SK-N-SH treated with all-trans-retinoic acid at 6 μM for 48 hours (cell line): ENCODE data around the gene PGAP1.
A peak's percentile ranks its signal among the peaks of the same experiment; 100 is the strongest.

Experiments
- ARNTL ChIP-seq: fragments of 450-650 bp; formaldehyde crosslinking; IDR thresholded peaks from 2 replicates; pipeline ENCODE4 v1.5.0; 2020; ENCODE audit warnings: low read depth, mild to moderate bottlenecking, moderate library complexity, borderline replicate concordance
- CSRNP3 ChIP-seq: fragments of 250-450 bp; sonication (Bioruptor Pico); IDR thresholded peaks from 2 replicates; pipeline ENCODE4 v1.5.1; 2021; ENCODE audit warnings: mild to moderate bottlenecking, moderate library complexity
- OSR1 ChIP-seq: fragments of 250-450 bp; sonication (Bioruptor Pico); IDR thresholded peaks from 2 replicates; pipeline ENCODE4 v1.8.0; 2022; ENCODE audit warnings: moderate library complexity, mild to moderate bottlenecking, inconsistent platforms
- PATZ1 ChIP-seq: fragments of 250-450 bp; sonication (Bioruptor Pico); IDR thresholded peaks from 2 replicates; pipeline ENCODE4 v1.8.0; 2020; ENCODE audit warnings: mild to moderate bottlenecking, moderate library complexity, borderline replicate concordance
- POU6F1 ChIP-seq: fragments of 250-450 bp; sonication (Bioruptor Pico); IDR thresholded peaks from 2 replicates; pipeline ENCODE4 v1.8.0; 2021; ENCODE audit warnings: low read depth, mild to moderate bottlenecking, moderate library complexity, borderline replicate concordance
- RARB ChIP-seq: fragments of 250-450 bp; sonication (Bioruptor Pico); IDR thresholded peaks from 2 replicates; pipeline ENCODE4 v1.8.0; 2021; ENCODE audit warnings: mild to moderate bottlenecking, moderate library complexity
- SNAI2 ChIP-seq: fragments of 250-450 bp; sonication (Bioruptor Pico); IDR thresholded peaks from 2 replicates; pipeline ENCODE4 v1.5.0; 2020; ENCODE audit warnings: mild to moderate bottlenecking, moderate library complexity
- TCF4 ChIP-seq: fragments of 250-450 bp; sonication (Bioruptor Pico); IDR thresholded peaks from 2 replicates; pipeline ENCODE4 v1.8.0; 2021; ENCODE audit warnings: mild to moderate bottlenecking, moderate library complexity, borderline replicate concordance
- TOX ChIP-seq: fragments of 250-450 bp; sonication (Bioruptor Pico); IDR thresholded peaks from 2 replicates; pipeline ENCODE4 v1.8.0; 2021; ENCODE audit warnings: mild to moderate bottlenecking, moderate library complexity, borderline replicate concordance
- ZC3H10 ChIP-seq: fragments of 250-450 bp; sonication (Bioruptor Pico); IDR thresholded peaks from 2 replicates; pipeline ENCODE4 v1.5.1; 2021; ENCODE audit warnings: mild to moderate bottlenecking, moderate library complexity
- ZFP30 ChIP-seq: fragments of 450-650 bp; formaldehyde crosslinking; IDR thresholded peaks from 2 replicates; pipeline ENCODE4 v1.5.0; 2022; ENCODE audit warnings: mild to moderate bottlenecking, moderate library complexity
- ZNF8 ChIP-seq: fragments of 450-650 bp; formaldehyde crosslinking; IDR thresholded peaks from 2 replicates; pipeline ENCODE4 v1.5.0; 2020; ENCODE audit warnings: mild to moderate bottlenecking, moderate library complexity

GRCh38 chr2:196853301-196854087, 73.0 kb downstream of the PGAP1 start:
- TF ChIP-seq ARNTL (CRISPR knock-in tag) (no peak), TOX (CRISPR knock-in tag) (no peak), OSR1 (CRISPR knock-in tag) (no peak), ZNF8 (CRISPR knock-in tag) (no peak), ZFP30 (no peak), PATZ1 (no peak), POU6F1 (no peak), ZC3H10 (CRISPR knock-in tag) (no peak), TCF4 (CRISPR knock-in tag) (peak; percentile 65), RARB (CRISPR knock-in tag) (no peak), SNAI2 (CRISPR knock-in tag) (no peak), CSRNP3 (CRISPR knock-in tag) (no peak)
